Activated CD8-positive, alpha-beta T cell treated with anti-CD3 and anti-CD28 coated beads for 36 hours (primary cell): Measurements from ENCODE around the gene NELFE. TPM values are rescaled to one million over a fixed set of nuclear protein-coding genes. Genes with fewer than 3 reads are reported as not detected.
"Not testable (repeated sequence)": the region's sequence is repeated elsewhere in the genome, so short reads cannot be mapped to it uniquely, and the experiment has no call there.

Source experiments
- ATAC-seq: fragments of 200-7000 bp; cut with Tn5 transposase; one replicate; pipeline ENCODE4 v1.10.0; 2021; ENCODE audit warnings: mild to moderate bottlenecking, moderate library complexity
- CTCF ChIA-PET: fragments of 350-600 bp; sonication (Branson Sonifier 250); formaldehyde crosslinking; loops from one replicate; lab custom pipeline; 2021; ENCODE audit warnings: antibody characterized with exemption; lab: Charles Lee
- POLR2A ChIA-PET: fragments of 350-600 bp; sonication (Branson Sonifier 250); formaldehyde crosslinking; loops from one replicate; lab custom pipeline; 2021; ENCODE audit warnings: antibody characterized with exemption; lab: Charles Lee
- DNase-seq: peaks from one replicate; pipeline ENCODE4 v3.0.0-alpha.2; 2020
- H3K27ac Mint-ChIP-seq: one replicate; pipeline ENCODE4 v1.8.0; 2021; ENCODE audit warnings: mild to moderate bottlenecking, mixed read lengths
- H3K27me3 Mint-ChIP-seq: one replicate; pipeline ENCODE4 v1.8.0; 2021; ENCODE audit warnings: mixed read lengths
- H3K36me3 Mint-ChIP-seq: one replicate; pipeline ENCODE4 v1.8.0; 2021; ENCODE audit warnings: low read depth, mixed read lengths
- H3K4me1 Mint-ChIP-seq: one replicate; pipeline ENCODE4 v1.8.0; 2021; ENCODE audit warnings: low read depth, mixed read lengths
- H3K4me3 Mint-ChIP-seq: one replicate; pipeline ENCODE4 v1.8.0; 2021; ENCODE audit warnings: mild to moderate bottlenecking, moderate library complexity, mixed read lengths
- H3K9me3 Mint-ChIP-seq: one replicate; pipeline ENCODE4 v1.8.0; 2021; ENCODE audit warnings: mixed read lengths
- CTCF ChIP-seq: fragments of 200-600 bp; IDR thresholded peaks from one replicate; pipeline ENCODE4 v1.8.0; 2022; ENCODE audit warnings: antibody characterized with exemption, mild to moderate bottlenecking
- intact Hi-C: fragments of 100-400 bp; cut with micrococcal nuclease; formaldehyde crosslinking; loops from one replicate; pipeline ENCODE4 v1.10.0; 2022
- total RNA-seq, 2 experiments: library from RNA; stranded (reverse); gene quantifications; one replicate each; pipeline ENCODE4 v1.2.3, GENCODE V29; 2021

Gene NELFE
- total RNA-seq, 2 experiments from 2014 or later, result 60.5 to 61.0 TPM

- DNase-seq (no peak), ATAC-seq (no peak)
- H3K27me3 Mint-ChIP-seq, result peaks cover 8% of the 10 kb centered on the region
- CTCF ChIA-PET, result interaction anchor here (0.9 kb wide), 1 partner anchor 9 kb away, joined by 3 read pairs; no protein-coding TSS in a partner anchor
- no peaks in the 10 kb centered on the region for H3K36me3 Mint-ChIP-seq
- no peak overlapping the region for H3K4me3 Mint-ChIP-seq
- peaks cover 4% of the 10 kb centered on the region for H3K4me1 Mint-ChIP-seq
- H3K27ac Mint-ChIP-seq, result no peak overlapping the region
- intact Hi-C loops, result no loop called here
- no peaks in the 10 kb centered on the region for H3K9me3 Mint-ChIP-seq
- TF ChIP-seq CTCF, result no peak
- POLR2A ChIA-PET, result interaction anchor here (1.6 kb wide), 1 partner anchor 8 kb away, joined by 7 read pairs; no protein-coding TSS in a partner anchor
Observed at GRCh38 chr6:31943742-31944141, 15.0 kb downstream of the NELFE start.

- peaks cover 8% of the 10 kb centered on the region for H3K27me3 Mint-ChIP-seq
- intact Hi-C loops, result no loop called here
- no peak overlapping the region for H3K27ac Mint-ChIP-seq
- DNase-seq (no peak), ATAC-seq (no peak)
- no peaks in the 10 kb centered on the region for H3K36me3 Mint-ChIP-seq
- H3K4me3 Mint-ChIP-seq, result no peak overlapping the region
- POLR2A ChIA-PET, result interaction anchor here (0.6 to 1.5 kb wide), 3 partner anchors 15 to 139 kb away, joined by 3 to 4 read pairs (median 3); no protein-coding TSS in a partner anchor
- H3K4me1 Mint-ChIP-seq, result no peaks in the 10 kb centered on the region
- no peak for TF ChIP-seq CTCF
- H3K9me3 Mint-ChIP-seq, result no peaks in the 10 kb centered on the region
- CTCF ChIA-PET, result interaction anchor here (1.2 to 4.1 kb wide), 2 partner anchors 12 to 108 kb away, joined by 4 to 21 read pairs; no protein-coding TSS in a partner anchor
Observed at GRCh38 chr6:31940256-31940664, 18.5 kb downstream of the NELFE start.

- H3K27me3 Mint-ChIP-seq, result no peaks in the 10 kb centered on the region
- intact Hi-C loops, result no loop called here
- CTCF ChIA-PET, result no interaction called here
Observed at GRCh38 chr6:31935823-31936222, 22.9 kb downstream of the NELFE start.

GRCh38 chr6:31935021-31935420 lies 23.8 kb downstream of the NELFE start:
- no peaks in the 10 kb centered on the region for H3K36me3 Mint-ChIP-seq
- H3K9me3 Mint-ChIP-seq, result no peaks in the 10 kb centered on the region
- intact Hi-C loops, result no loop called here
- DNase-seq (no peak), ATAC-seq (no peak)
- CTCF ChIA-PET, result interaction anchor here (1.1 kb wide), 1 partner anchor 12 kb away, joined by 3 read pairs; no protein-coding TSS in a partner anchor
- H3K4me1 Mint-ChIP-seq, result no peaks in the 10 kb centered on the region
- H3K4me3 Mint-ChIP-seq, result no peak overlapping the region
- no peaks in the 10 kb centered on the region for H3K27me3 Mint-ChIP-seq
- no peak for TF ChIP-seq CTCF
- POLR2A ChIA-PET, result interaction anchor here (0.6 kb wide), 1 partner anchor 41 kb away, joined by 3 read pairs; no protein-coding TSS in a partner anchor
- no peak overlapping the region for H3K27ac Mint-ChIP-seq

More at GRCh38 chr6:31935823-31936222, 22.9 kb downstream of the NELFE start:
- H3K27ac Mint-ChIP-seq, result no peak overlapping the region
- DNase-seq, result no peak
- POLR2A ChIA-PET, result interaction anchor here (0.6 kb wide), 2 partner anchors 42 to 111 kb away, joined by 3 read pairs; no protein-coding TSS in a partner anchor
- no peak overlapping the region for H3K4me3 Mint-ChIP-seq
- no peaks in the 10 kb centered on the region for H3K36me3 Mint-ChIP-seq
- H3K4me1 Mint-ChIP-seq, result no peaks in the 10 kb centered on the region
- TF ChIP-seq CTCF, result no peak
- no peak for ATAC-seq
- H3K9me3 Mint-ChIP-seq, result no peaks in the 10 kb centered on the region

- no peaks in the 10 kb centered on the region for H3K4me1 Mint-ChIP-seq
- no peak overlapping the region for H3K27ac Mint-ChIP-seq
- no peak for TF ChIP-seq CTCF
- CTCF ChIA-PET, result no interaction called here
- ATAC-seq, result no peak
- H3K27me3 Mint-ChIP-seq, result no peaks in the 10 kb centered on the region
- POLR2A ChIA-PET, result no interaction called here
- H3K4me3 Mint-ChIP-seq, result no peak overlapping the region
- H3K36me3 Mint-ChIP-seq, result no peaks in the 10 kb centered on the region
- intact Hi-C loops, result no loop called here
- no peaks in the 10 kb centered on the region for H3K9me3 Mint-ChIP-seq
- DNase-seq, result no peak
Observed at GRCh38 chr6:31933537-31933936, 25.2 kb downstream of the NELFE start.

- H3K27ac Mint-ChIP-seq, DNase-seq, H3K4me1 Mint-ChIP-seq, intact Hi-C loops, CTCF ChIA-PET, ATAC-seq, H3K9me3 Mint-ChIP-seq, H3K27me3 Mint-ChIP-seq, H3K4me3 Mint-ChIP-seq, H3K36me3 Mint-ChIP-seq, POLR2A ChIA-PET: not testable (repeated sequence)
Observed at GRCh38 chr6:31932137-31932536, 26.6 kb downstream of the NELFE start.
